ENCODE data around the gene PTCH1. TPM values are rescaled to one million over a fixed set of nuclear protein-coding genes. Genes with fewer than 3 reads are reported as not detected.

Gene PTCH1
- total RNA-seq, 1 experiment from 2014 or later: 33.4 TPM

DNA sequence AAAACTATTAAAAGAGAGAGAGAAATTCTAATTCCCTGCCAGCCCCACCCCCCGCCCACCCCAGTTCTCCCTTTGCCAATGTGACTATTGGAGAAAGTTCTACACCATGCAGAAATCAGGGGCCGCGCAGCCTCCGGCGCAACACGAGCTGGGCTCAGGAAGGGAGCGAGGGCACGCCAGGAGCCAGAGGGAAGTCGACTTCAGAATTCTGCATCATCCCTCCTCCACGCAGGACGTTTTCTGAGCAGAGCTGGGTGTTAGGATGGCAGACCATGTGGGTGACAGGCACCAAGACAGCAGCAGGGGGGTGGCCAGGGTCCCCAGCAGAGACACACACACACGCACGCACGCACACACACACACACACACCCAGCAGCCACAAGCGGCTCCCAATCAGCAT, 72.6 kb downstream of the PTCH1 start:
- Histone ChIP-seq H3K9me2 (ENCODE audit: insufficient read depth) (no peaks in the 10 kb centered on the region), H3K27me3 (ENCODE audit: insufficient read depth, low read depth) (no peaks in the 10 kb centered on the region), H3K4me2 (no peak overlapping the region), H4K20me1 (ENCODE audit: insufficient read depth) (no peaks in the 10 kb centered on the region), H3K4me1 (replicated peaks; ENCODE audit: insufficient read depth) (no peaks in the 10 kb centered on the region), H3F3A (ENCODE audit: insufficient read depth, low read depth) (no peaks in the 10 kb centered on the region), H3K36me3 (ENCODE audit: low read depth) (peaks cover 6% of the 10 kb centered on the region; the same call in 1 of the 2 replicates), H3K79me2 (ENCODE audit: low read depth) (no peaks in the 10 kb centered on the region), H2AFZ (no peak overlapping the region), H3K27ac (no peak overlapping the region), H3K9me3 (ENCODE audit: insufficient read depth, low read depth) (no peaks in the 10 kb centered on the region), H3K4me3 (no peak overlapping the region)
- no peak for DNase-seq
- ChIA-PET CTCF (interaction anchor here (0.7 kb wide), 1 partner anchor 14 kb away, joined by 3 read pairs; no protein-coding TSS in a partner anchor), POLR2A (ENCODE audit: unreplicated experiment) (no interaction called here)
- no TSS peak for BruUV-seq (replicated peaks)
- intact Hi-C loops (cut with micrococcal nuclease; ENCODE audit: unreplicated experiment): no loop called here
- TF ChIP-seq EZH2 (IDR thresholded peaks at IDR 0.05; ENCODE audit: low read depth): no peak
- TF ChIP-seq, protein P1, sequence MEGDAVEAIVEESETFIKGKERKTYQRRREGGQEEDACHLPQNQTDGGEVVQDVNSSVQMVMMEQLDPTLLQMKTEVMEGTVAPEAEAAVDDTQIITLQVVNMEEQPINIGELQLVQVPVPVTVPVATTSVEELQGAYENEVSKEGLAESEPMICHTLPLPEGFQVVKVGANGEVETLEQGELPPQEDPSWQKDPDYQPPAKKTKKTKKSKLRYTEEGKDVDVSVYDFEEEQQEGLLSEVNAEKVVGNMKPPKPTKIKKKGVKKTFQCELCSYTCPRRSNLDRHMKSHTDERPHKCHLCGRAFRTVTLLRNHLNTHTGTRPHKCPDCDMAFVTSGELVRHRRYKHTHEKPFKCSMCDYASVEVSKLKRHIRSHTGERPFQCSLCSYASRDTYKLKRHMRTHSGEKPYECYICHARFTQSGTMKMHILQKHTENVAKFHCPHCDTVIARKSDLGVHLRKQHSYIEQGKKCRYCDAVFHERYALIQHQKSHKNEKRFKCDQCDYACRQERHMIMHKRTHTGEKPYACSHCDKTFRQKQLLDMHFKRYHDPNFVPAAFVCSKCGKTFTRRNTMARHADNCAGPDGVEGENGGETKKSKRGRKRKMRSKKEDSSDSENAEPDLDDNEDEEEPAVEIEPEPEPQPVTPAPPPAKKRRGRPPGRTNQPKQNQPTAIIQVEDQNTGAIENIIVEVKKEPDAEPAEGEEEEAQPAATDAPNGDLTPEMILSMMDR (conservative IDR thresholded peaks at IDR 0.05): no peak

DNA sequence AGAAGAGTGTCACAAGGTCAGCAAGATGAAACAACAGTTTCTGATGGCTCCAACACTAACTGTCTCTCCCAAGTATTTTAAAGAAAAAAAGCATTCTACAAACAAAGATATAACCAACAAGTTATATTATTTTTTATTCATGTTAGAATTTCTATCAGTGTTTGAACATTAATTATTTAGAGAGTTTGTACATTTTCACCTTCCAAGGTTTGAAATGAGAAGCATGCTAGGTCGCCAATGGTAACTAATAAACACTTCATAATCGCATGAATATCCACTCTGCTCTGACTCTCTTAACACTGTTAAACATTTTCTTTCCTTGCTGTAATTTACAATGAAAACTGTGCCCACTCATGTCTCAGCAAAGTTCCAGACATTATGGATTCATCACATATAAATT, 73.5 kb downstream of the PTCH1 start:
- Histone ChIP-seq H3K4me1 (replicated peaks; ENCODE audit: insufficient read depth) (no peaks in the 10 kb centered on the region), H2AFZ (no peak overlapping the region), H3F3A (ENCODE audit: insufficient read depth, low read depth) (no peaks in the 10 kb centered on the region), H3K36me3 (ENCODE audit: low read depth) (0 out of 2 replicates have a peak, but pooled peaks cover 6% of the 10 kb centered on the region), H3K9me2 (ENCODE audit: insufficient read depth) (no peaks in the 10 kb centered on the region), H3K4me2 (no peak overlapping the region), H3K9me3 (ENCODE audit: insufficient read depth, low read depth) (no peaks in the 10 kb centered on the region), H3K27ac (no peak overlapping the region), H3K79me2 (ENCODE audit: low read depth) (no peaks in the 10 kb centered on the region), H3K4me3 (no peak overlapping the region), H3K27me3 (ENCODE audit: insufficient read depth, low read depth) (no peaks in the 10 kb centered on the region), H4K20me1 (ENCODE audit: insufficient read depth) (no peaks in the 10 kb centered on the region)
- no TSS peak for BruUV-seq (replicated peaks)
- intact Hi-C loops (cut with micrococcal nuclease; ENCODE audit: unreplicated experiment): no loop called here
- ChIA-PET CTCF (interaction anchor here (0.7 kb wide), 1 partner anchor 15 kb away, joined by 3 read pairs; no protein-coding TSS in a partner anchor), POLR2A (ENCODE audit: unreplicated experiment) (no interaction called here)
- no peak for TF ChIP-seq EZH2 (IDR thresholded peaks at IDR 0.05; ENCODE audit: low read depth)
- TF ChIP-seq, protein P1 (conservative IDR thresholded peaks at IDR 0.05): no peak
- no peak for DNase-seq

DNA sequence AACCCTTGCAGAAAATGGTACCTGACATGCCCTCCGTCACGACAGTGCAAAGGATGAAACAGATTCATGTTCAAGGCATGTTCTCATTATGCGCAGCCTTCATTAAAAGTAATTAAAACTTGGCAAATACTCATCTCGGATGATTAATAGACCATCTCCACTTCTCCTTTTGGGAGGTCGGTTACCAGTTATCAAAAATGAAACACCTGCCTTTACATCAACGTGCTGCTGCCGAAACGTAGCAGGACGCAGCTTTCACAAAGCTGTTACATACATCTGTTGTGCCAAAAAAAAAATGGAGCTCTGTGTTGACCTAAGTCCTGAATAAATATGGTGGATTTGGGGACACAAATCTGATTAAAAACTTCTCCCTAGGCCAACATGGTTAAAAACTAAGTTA, 75.7 kb downstream of the PTCH1 start:
- no peaks in the 10 kb centered on the region for H3K27me3 ChIP-seq (ENCODE audit: insufficient read depth, low read depth)
- H3K4me1 ChIP-seq (replicated peaks; ENCODE audit: insufficient read depth): no peaks in the 10 kb centered on the region
- no peak for DNase-seq
- intact Hi-C loops (cut with micrococcal nuclease; ENCODE audit: unreplicated experiment): no loop called here
- BruUV-seq (replicated peaks): no TSS peak
- H3K36me3 ChIP-seq (ENCODE audit: low read depth): no peaks in the 10 kb centered on the region
- H3K79me2 ChIP-seq (ENCODE audit: low read depth): no peaks in the 10 kb centered on the region
- no peak overlapping the region for H3K27ac ChIP-seq
- no peaks in the 10 kb centered on the region for H3K9me3 ChIP-seq (ENCODE audit: insufficient read depth, low read depth)
- no peaks in the 10 kb centered on the region for H3K9me2 ChIP-seq (ENCODE audit: insufficient read depth)
- CTCF ChIA-PET: no interaction called here
- H3K4me2 ChIP-seq: no peak overlapping the region
- no peaks in the 10 kb centered on the region for H4K20me1 ChIP-seq (ENCODE audit: insufficient read depth)
- no peak overlapping the region for H3K4me3 ChIP-seq
- POLR2A ChIA-PET (ENCODE audit: unreplicated experiment): interaction anchor here (0.7 kb wide), 1 partner anchor 1873 kb away, joined by 6 read pairs; no protein-coding TSS in a partner anchor
- no peaks in the 10 kb centered on the region for H3F3A ChIP-seq (ENCODE audit: insufficient read depth, low read depth)
- TF ChIP-seq, protein P1 (conservative IDR thresholded peaks at IDR 0.05): no peak
- H2AFZ ChIP-seq: no peak overlapping the region

Measured in PC-9 (cell line).